Middle frontal gyrus (tissue), 1 donor: ENCODE measurements around the gene CRIP1.

Source experiments
- DNase-seq: peaks from one replicate; pipeline ENCODE4 v3.0.0-alpha.2; 2015; ENCODE audit warnings: low spot score; ENCODE audit errors: extremely low spot score

Gene CRIP1

GRCh38 chr14:105480199-105480746 is 6.4 kb upstream of the CRIP1 start:
- no peak for DNase-seq

DNA sequence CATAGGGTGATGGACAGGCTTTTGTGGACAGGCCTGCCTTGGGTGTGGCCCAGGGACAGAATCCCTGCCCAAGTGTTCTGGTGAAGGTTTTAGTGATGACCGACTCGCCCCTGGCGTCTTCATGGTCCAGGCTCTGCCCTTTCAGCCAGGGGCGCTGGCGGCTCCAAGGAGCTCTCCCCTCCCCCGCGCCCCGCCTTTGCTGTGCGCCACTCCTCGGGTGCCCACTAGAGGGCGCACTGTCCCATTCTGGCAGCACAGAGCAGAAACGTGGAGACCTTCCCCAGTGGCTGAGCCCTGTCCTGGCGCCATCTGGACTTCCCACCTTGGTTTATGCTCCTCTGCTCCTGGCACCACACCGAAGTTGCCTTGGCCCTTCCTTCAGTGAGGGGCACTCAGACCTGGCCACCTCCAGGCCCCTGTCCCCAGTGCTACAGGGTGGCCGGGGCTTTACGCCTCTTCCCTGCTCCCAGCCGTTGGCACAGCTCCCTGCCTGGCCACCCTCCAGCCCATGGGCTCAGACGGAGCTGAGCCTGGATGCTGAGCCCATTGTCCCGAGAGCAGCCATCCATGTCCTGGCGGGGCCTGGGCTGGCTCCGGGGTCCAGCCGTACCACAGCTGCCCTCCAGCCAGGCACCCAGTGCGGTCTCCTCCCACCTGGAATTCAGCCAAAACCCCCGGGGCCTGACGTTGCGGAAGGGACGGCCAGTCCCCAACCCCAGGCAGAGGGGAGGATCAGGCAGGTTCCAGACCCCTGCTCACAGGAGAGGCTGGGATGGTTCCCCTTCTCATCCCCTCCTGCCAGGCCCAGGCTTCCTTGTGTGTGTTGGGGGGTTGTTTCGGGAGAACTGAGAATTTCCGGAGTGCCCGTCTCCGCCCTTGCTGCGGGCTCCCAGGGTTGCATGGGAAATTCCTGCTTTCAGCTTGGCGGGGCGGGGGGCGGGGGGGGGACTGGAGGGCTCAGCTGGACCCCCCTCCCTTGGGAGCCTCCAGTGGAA is 5.6 kb upstream of the CRIP1 start:
- DNase-seq, result peak; percentile 79

- peak; percentile 41 for DNase-seq
These were observed 4.7 kb upstream of the CRIP1 start for GRCh38 chr14:105481886-105482457.

DNA sequence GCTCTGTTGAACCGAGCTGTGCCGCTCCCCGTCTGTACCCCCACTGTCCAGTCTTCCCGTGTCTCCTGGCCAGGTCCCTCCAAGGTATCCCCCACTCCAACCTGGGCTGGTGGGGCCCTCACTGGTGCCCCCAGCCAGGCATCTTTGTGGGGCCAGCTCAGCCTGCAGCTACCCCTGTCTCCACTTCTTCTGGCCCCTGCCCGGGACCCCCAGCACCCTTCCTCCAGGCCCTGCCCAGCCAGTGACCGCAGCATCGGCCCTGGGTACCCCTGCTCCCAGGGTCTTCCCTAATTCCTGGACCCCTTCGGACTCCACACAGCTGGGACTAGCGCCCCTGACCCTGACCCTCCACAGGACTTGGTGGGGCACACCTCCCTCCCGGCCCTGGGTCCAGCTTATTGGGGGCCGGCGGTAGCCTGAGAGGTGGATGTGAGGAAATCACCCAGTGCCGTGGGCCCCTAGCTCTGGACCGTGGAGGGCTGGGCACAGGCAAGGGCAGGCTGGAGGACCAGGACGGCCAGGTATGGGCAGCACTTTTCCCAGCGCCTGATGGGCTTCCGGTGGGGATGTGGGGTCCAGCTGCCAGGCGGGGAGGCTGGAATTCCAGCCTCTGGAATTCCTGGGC is 4.1 kb upstream of the CRIP1 start:
- no peak for DNase-seq

GRCh38 chr14:105483300-105484068 is 3.2 kb upstream of the CRIP1 start:
- no peak for DNase-seq

GRCh38 chr14:105484069-105484996 is 2.4 kb upstream of the CRIP1 start:
- no peak for DNase-seq

GRCh38 chr14:105484997-105485393 is 1.7 kb upstream of the CRIP1 start:
- no peak for DNase-seq

- DNase-seq, result no peak
These were observed 935 bp upstream of the CRIP1 start for GRCh38 chr14:105485739-105486162.

DNA sequence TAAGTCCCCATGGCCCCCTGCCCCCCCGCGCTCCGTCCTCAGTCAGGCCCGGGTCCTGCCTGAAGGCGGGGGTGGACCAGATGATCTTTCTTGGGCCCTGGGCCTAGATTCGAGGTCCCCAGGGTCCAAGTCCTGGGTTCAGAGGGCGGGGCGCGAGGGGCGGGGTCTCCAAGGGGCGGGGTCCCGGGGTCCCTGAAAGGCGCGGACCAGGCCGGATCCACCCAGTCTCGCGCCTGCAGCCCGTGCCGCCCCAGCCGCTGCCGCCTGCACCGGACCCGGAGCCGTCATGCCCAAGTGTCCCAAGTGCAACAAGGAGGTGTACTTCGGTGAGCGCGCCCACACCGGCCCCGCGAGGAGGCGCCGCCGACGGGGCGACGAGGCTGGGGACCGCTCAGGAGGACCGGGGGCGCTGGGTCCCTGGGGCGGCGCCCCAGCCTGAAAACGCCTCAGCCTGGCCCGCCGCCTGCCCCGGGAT is 325 bp downstream of the CRIP1 start:
- no peak for DNase-seq

DNA sequence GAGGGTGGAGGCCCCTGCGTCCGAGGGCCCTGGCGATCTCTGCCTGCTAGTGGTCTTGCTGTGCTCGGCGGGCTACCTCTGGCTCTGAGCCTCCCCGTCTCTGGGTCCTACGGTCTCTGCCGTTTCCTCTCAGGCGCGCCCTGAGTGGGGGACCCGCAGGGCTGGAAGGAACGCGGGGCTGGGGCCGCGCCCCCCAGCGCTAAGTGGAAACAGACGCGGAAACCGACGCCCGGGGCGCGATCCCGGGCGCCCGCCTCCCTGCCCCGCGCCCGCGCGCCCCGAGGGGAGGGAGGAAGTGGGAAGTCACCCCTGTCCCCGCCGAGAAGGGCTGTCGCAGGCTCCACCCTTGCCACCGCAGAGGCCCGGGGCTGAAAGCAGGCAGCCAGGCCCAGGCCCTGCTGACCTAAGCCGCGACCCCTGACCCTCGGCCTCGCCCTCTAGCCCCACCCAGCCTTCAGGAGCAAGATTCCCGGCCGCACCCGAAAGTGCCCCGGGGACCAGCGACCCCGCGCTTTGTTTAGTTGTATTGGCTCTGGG is 831 bp downstream of the CRIP1 start:
- DNase-seq, result no peak

DNA sequence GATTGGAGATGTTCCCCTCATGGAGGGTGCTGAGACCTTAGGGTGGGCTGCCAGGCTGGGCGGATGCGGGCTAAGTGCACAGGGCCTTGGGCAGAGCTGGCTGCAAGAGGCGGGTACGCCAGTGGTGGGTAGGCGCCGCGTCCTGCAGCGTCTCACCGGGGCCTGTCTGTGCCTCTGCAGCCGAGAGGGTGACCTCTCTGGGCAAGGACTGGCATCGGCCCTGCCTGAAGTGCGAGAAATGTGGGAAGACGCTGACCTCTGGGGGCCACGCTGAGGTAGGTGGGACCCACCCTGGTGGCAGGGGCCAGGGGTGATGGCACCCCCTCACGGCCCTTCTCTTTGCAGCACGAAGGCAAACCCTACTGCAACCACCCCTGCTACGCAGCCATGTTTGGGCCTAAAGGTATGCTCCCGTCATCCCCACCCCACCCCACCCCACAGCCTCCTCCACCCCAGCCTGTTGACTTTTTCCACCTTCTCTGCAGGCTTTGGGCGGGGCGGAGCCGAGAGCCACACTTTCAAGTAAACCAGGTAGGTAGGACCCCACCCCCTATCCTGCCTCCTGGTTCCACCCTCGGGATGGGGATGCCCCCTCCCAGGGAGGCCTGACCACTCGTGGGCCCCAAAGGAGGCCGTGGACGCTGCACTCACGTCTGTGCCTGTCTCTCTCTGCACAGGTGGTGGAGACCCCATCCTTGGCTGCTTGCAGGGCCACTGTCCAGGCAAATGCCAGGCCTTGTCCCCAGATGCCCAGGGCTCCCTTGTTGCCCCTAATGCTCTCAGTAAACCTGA is 1.5 kb downstream of the CRIP1 start:
- no peak for DNase-seq

- DNase-seq, result no peak
These were observed 2.3 kb downstream of the CRIP1 start for GRCh38 chr14:105488781-105489541.

DNA sequence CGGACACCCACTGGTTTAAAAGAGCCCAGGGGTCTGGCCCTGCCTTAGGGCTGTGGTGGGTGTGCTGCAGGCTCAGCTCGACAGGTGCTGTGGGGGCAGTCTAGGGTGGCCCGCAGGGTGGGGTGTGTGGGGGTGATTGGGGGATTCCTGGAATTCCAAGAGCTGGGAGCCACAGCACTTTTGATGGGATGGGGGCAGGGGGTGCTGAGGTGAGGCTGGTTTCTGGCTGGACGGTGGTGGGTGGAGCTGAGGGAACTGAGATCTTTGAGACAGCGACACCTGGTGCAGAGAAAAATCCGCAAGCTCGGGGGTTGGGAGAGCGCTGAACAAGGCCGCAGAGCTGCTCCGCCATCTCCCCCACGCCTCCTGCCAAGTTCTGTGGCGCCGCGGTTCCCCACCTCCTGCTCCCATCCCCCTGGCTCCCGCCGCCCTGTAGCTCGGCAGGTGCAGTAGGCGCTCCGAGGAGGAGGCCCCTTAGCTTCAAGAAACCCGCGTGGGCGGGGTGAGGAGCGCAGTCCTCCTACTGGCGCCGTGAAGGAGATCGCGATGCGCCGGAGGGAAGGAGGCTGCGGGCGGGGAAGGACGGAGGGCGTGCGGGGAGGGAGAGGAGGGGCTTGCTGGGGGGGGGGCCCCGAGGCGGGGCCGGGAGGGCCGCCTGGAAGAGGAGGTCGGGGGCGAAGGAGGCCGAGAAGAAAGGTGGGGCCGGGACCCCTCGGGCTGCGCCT is 3.0 kb downstream of the CRIP1 start:
- peak; percentile 64 for DNase-seq

DNA sequence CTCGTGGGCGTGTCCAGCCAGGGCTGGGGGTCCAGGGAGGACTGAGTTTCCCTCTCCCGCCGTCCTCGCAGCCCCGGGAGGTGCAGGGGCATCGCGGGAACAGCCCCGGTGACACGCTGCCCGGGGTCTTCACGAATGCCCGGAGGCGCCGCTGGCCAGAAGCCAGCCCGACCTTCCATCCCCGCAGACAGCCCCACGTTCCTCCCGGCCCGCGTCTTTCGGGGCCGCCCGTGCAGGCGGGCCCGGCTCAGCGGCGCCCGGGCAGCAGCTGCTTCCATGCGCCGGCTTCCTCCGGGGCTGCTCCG is 3.5 kb downstream of the CRIP1 start:
- DNase-seq, result no peak

DNA sequence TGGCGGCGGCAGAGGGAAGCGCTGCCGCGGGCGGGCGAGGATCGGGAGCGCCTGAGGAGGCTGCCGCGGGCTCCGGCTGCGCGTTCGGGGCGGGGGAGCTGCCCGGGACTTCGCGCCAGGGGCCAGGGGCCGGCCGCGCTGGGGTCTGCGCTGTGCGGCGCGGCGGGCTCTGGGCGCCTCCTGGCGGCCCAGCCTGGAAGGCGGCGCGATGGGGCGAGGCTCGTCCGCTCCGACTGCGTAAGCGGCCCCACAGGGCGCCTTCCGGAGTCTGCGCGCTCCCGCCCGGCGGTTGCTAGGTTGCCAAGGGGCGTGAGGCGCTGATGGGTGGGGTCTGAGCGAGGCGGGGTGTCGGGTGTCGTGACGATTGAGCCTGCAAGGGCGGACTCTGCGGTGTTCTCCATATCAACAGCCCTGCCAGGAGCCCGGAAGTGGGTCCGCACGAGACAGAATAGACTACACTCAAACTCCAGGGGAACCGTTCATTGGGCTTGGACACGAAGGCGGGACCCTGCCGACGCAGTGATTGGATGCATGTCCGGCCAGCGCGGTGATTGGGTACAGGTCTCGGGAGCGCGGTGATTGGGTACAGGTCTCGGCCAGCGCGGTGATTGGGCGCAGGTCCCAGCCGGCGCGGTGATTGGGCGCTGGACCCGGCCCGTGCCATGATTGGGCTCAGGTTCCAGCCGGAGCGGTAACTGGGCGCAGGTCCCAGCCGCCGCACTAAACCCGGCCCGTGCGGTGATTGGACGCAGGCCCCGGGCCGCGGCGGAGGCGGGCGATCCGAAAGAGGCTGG is 4.1 kb downstream of the CRIP1 start, which contains the start of gene TEDC1:
Gene TEDC1 (plus strand): TSS at position 675 of the 794 bp plus-strand sequence. CDS start 130 bp downstream, outside the sequence.
- peak; percentile 98 for DNase-seq

DNA sequence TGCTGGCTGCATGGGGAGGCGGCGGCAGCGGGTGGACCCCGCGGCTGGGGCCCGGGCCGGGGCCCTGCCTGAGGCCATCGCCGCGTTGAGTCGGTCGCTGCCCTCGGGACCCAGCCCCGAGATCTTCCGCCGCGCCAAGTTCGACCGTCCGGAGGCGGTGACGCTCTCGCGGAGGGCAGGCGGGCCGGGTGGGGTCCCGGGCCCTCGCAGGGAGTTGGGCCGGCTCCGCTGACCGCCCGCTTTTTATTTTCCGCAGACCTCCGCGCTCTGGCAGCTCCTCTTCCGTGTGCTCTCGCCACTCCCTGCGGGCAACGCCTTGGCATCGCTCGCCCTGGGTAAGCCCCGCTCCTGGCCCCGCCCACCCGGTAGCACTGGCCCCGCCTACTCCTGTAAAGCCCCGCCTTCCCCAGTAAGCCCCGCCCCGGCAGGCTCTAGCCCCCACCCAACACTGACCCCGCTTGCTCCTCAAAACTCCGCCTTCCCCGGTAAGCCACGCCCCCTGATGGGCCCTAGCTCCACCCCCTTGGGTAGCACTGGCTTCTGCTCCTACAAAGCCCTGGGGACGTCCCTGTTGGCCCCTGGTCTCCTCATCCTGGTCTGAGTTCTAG is 4.8 kb downstream of the CRIP1 start:
- no peak for DNase-seq
